ENCODE data around the gene NLK.
"Not testable (repeated sequence)": the region's sequence is repeated elsewhere in the genome, so short reads cannot be mapped to it uniquely, and the experiment has no call there.

Gene NLK

DNA sequence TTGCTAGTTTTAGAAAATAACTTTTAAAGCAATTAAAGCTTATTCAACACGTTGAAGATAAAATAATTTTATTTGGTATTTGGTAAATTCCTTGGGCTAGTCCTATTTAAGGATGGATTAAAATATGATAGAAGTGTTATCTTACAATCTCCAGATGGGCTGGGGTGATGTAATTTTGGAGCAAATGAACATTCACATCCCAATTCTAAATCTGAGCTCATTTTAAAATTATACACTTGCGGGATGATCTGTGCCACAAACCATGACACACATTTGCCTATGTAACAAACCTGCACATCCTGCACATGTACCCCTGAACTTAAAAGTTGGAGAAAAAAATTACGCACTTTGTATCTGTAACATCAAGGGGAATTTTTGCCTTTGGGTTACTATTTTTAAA is 31.5 kb downstream of the NLK start:
- DNase-seq: no peak

DNA sequence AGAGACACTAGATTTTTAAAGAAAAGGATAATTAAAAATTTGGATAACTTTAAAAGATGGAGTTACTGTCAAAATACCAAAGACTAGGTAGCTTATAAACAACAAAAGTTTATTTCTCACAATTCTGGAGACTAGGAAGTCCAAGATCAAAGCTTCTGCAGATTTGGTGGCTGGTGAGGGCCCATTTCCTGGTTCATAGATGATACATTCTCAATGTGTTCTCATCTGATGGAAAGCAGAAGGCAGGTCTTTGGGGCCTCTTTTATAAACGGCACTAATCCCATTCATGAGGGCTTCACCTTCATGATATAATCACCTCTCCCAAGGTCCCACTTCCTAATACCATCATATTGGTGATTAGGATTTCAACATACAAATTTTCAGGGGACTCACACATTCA is 33.7 kb downstream of the NLK start:
- DNase-seq: no peak

DNA sequence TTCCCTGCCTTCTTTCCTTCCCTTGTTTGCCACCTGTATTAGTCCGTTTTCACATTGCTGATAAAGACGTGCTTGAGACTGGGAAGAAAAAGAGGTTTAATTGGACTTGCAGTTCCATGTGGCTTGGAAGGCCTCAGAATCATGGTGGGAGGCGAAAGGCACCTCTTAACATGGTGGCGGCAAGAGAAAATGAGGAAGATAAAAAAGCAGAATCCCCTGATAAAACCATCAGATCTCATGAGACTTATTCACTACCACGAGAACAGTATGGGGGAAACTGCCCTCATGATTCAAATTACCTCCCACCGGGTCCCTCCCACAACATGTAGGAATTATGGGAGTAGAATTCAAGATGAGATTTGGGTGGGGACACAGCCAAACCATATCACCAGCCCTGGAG is 34.7 kb downstream of the NLK start:
- DNase-seq: not testable (repeated sequence)

DNA sequence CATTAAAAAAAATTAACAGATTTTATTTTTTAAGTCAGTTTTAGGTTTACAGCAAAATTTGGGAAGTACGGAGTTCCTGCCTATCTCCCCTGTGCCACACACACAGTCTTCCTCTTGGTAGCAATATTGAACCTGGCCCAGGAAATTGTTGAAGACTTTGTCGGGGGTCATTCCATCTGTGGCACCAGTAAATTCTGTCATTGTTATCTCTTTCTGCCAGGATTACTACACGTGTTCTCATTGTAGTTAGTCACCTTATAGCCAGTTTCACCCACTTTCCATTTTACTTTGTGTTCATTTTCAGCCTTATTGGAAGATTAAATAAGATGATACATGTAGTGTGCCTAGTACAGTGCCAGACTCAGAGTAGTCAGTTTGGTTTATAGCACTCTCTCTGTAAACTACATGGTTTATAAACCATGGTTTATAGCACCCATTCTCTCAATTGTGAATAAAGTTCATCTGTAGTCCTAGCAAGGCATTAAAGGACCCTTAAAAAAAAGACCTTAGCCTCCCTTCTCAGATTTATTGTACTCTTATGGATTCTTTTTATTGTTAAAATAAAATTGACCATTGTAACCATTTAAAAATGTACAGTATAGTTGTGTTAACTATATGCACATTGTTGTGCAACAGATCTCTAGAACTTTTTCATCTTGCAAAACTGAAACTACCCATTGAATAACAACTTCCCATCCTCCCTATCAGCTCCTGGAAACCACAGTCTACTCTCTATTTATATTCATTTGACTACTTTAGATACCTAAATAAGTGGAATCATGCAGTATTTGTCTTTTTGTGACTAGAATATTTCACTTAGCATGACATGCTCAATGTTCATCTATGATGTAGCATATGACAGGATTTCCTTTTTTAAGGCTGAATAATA is 36.1 kb downstream of the NLK start:
- DNase-seq: no peak

DNA sequence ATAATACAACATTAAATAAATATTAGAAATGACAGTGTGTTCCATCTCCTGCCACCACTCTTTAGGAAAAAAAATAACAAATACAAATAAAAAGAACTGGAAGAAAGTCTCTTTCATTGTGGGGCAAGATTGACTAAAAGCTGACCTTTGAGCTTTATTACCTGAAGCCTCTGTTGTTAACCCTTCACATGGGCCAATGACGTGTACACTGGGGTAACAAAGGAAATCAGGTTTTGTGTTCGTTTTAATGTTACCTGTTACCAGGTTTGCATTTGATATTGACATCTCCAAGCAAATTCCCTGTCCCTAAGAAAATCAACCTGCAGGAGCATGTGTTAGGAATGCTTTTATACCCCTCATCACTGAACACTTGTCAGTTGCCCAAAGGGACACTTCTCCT is 39.0 kb downstream of the NLK start:
- DNase-seq: no peak

DNA sequence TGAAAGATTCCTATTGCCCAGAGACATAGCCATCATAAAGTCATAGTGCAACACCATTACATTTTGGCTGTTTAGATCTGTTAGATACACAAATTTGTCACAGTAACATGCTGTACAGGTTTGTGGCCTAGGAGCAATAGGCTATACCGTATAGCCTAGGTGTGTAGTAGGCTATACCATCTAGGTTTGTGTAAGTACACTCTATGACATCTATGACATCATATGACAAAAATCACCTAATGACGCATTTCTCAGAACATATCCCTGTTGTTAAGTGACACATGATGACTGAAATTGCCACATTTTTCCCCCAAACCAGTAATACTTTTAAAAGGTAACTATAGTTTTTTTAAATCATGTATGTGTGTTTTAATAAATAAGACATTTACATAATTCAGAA is 43.3 kb downstream of the NLK start:
- DNase-seq: no peak

DNA sequence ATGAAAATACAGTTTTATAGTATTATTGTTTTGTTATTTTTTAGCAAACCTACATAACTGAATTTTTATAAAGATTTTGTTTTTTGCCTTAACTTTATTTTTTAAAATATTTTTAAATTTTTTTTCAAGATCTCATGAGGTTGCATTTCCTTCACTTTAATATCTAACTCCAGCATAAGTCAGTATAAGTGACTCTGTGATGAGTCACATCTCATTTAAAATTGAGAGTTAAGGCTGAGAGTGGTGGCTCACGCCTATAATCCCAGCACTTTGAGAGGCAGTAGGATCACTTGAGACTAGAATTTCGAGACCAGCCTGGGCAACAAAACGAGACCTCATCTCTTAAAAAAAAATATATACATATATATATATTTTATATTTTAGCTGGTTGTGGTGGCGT is 44.0 kb downstream of the NLK start:
- DNase-seq: peak; percentile 49

DNA sequence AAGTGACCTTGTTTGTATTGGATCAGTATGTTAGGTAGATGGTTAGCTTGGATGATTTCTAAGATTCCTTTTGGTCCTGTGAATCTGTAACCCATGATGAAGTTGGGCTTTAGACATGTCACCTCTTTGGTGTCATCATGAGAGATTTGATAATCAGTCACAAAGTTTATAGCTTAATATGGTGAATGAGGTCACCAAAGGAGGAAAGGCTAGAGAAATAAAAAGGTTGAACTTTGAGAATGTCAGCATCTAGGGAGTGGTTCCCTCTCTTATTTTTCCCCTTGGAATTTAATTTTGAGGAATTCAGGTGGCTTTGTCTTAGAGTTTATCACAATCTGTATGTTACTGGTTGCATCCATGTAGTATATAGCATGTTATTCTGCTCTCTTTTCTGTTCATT is 45.3 kb downstream of the NLK start:
- DNase-seq: no peak

DNA sequence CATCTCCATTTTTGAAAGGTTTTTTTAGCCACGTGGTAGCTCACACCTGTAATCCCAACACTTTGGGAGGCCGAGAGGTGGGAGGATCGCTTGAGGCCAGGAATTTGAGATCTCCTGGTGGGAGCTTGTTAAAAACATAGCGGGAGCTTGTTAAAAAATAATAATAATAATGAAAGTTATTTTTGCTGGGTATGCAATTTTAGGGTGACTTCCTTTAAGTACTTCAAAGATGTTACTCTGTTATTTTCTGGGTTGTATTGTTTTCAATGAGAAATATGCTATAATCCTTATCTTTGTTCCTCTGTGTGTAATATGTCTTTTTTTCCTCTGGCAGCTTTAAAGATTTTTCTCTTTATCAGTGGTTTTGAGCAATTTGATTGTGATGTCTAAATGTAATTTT is 48.1 kb downstream of the NLK start:
- no peak for DNase-seq

DNA sequence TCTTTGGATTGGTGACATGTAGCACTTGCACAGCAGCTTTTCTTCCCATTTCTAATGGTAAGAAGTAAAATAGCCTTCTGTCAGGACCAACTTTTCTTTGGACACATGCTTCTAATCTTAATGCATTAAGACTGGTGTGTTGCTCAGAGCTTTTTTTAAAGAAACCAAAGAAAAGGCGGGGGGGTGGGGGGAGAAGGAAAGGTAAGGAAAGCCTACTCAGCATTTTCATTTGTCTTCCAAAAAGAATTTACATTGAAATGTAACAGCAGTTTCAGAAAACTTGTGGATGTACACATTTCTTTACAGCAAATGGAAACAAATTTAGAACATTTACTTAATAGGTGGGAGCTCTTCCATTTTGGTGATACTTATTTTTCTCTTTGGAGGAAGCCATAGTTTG is 49.6 kb downstream of the NLK start:
- no peak for DNase-seq

DNA sequence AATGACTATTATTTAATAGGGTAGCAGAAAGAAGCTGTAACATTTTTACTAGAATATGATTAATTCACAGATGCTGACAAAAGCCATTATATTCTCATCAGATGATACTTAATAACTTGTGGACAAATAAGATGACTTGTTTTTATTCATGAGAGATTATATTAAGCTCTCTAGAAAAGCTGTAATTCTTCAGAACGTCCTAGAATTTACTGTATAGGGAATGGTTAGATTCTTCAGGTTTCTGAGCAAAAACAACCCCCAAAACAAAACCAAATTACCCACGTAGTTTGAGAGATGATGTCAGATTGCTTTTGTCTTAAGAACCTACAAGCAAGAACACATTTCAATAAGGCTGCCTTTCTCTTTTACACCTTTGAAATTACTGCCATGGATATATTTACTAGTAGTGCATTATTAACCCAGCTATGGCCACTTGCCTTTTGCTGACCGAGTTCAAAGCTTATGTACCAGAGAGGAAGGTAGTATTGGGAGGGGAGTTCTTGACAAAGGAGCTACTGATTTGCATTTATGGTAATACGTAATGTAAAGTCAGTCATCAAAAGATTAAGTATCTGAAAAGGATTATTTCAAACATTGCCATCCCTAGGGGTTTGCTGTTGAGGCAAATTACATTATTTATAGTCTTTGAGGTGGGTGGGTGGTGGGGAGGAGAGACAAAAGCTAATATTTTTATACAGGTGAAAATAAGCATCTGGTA is 51.7 kb downstream of the NLK start:
- no peak for DNase-seq

DNA sequence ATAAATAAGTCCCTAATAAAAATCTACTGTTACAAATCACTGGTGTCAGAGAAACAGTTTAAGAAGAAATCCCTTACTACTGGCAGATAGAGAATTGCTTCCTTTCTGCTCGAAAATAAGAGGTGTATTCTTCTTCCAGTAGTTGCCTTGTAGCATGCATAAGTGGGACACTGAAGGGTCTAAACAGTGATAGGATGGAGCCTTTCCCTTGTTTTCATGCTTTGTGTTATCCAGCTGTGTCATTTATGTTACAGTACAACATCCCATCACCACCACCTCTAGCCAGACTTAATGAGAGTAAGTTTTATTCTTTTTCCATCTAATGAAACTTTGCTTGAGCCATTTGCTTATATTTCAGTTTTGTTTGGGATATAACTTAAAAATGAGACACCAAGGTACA is 54.3 kb downstream of the NLK start:
- DNase-seq: no peak

DNA sequence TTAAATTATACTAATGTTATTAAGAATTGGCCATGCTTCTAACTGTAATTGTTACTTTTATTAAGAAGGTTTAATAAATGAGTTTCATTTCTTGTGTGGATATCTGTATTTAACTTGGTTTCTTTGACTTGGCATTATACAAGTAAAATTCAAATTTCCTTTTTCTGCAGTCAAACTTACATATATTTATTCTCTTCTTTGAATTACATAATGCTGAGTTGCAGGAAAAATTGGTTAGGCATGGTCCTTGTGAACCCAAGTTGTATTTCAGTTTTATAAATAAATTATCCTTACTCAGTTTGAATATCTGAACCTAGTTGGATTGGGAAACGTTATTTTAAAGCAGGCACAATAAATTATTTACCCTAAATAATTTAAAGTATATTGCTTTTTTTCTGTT is 54.8 kb downstream of the NLK start:
- no peak for DNase-seq

DNA sequence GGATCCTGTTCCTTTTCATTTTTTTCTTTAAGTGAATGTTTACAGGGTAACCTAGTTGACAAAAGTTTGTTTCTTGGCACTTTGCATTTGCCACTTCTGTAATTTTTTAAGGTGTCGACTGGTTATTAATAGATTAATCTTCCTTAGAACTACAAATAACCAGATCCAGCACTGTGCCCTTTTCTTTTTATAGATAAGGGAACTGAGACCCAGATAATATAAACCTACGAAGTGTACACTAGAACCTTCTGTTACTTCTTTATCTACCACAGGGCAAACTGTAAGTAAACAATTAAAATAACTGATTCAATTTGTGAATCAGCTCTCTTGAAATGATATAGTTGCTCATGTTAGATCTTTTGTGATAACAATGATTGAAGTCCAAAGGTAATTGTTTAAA is 55.4 kb downstream of the NLK start:
- no peak for DNase-seq

DNA sequence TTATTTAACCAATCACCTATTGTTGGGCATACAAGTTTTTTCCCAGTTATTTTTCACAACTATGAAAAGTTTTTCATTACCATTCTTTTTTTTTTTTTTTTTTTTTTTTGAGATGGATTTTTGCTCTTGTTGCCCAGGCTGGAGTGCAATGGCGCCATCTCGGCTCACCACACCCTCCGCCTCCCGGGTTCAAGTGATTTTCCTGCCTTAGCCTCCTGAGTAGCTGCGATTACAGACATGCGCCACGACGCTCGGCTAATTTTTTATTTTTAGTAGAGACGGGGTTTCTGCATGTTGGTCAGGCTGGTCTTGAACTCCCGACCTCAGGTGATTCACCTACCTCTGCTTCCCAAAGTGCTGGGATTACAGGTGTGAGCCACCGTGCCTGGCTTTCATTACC is 56.1 kb downstream of the NLK start:
- not testable (repeated sequence) for DNase-seq

DNA sequence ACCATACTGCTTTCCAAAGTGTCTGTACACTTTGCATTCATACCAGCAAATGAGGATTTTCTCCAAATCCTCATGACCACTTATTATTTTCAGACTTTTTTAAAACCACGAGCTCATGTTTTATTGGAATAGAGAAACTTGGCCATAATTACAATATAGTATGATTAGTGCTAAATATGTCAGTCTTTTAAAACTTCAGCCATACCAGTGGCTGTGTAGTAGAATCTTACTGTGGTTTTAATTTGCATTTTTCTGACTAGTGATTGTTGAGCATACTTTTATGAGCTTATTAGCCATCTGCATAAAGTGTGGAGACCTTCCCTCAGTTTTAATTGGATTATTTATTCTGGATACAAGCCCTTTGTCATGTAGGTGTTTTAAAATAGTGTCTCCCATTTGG is 57.8 kb downstream of the NLK start:
- DNase-seq: no peak

DNA sequence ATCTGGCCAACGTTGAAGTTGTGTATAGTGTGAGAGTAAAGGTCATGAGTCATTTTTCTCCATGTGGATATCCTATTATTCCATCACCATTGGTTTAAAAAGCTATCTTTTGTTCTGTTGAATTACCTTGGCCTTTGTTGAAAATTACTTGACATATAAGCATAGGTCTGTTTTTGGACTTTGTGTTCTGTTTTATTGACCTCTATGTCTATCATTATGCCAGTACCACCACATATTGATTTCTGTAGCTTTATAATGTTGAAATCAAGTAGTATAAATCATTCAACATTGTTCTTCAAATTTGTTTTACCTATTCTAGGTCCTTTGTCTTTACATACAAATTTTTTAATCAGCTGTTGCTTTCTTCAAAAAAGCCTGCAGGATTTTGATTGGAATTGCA is 58.5 kb downstream of the NLK start:
- DNase-seq: no peak

DNA sequence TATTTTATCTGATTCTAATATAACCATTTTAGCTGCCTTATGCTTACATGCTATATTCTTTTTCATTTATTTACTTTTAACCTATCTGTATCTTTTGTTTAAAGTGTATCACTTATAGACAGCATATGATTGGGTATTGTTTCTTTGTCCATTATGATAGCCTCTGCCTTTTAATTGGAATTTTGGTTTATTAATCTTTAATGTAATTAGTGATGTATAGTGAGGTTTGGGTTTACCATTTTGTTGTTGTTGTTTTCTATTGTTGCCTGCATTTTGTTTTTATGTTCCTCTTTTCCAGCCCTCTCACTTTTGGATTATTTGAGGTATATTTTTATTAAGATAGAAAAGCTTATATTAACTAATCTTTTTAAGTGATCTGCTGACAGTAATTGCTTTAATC is 59.4 kb downstream of the NLK start:
- DNase-seq: no peak

DNA sequence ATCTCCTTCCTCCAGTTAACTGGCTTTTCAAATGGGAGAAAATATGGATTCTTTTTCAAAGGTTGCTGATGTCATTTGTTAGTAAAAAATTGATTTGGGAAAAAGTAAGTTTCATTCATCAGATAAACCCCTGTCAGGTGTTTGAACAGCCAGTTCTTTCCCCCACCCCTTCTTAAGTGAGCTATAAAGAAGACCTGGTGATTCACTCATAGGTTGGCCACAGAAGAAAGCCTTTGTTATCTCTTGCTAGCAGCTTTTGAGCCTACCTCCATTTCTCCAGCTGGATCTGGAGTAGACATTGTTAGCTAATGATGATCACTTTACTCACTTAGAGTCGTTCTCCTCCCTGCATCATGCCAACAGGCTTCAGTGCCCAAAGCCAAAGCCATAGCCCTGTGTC is 63.0 kb downstream of the NLK start:
- DNase-seq: no peak

DNA sequence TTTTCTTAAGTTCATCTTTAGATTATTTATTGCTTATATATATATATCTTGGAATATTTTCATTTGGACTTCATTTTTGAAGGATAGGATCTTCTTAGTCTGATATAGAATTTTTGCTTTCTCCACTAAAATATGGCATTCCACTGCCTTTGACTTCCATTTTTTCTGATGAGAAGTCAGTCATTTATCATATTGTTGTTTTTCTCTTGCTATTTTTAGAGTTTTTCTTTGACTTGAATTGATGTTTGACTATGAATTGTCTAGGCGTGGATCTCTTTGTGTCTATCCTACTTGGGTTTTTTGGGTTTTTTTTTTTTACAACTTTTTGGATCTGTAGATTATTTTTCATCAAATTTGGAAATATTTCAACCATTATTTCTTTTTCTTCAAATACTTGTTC is 67.7 kb downstream of the NLK start:
- DNase-seq: no peak

DNA sequence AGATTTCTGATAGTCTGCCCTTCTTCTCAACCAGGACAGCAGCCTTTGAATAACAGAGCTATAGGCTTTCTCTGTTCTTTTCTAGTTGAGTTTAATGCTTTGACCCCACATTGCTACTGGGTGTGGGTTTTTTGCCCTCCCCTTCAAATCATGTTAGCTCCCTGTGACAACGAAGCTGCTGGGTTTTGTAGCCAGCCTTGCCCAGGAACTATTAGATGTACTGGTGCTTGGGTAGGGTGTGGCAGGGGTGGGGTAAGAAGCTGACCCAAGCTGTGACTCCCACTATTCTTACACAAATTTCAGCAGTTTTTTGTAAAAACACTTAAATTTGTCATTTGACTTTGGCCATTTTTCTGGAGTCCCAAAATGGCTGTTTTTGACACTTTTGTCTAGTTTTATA is 69.7 kb downstream of the NLK start:
- DNase-seq: no peak

DNA sequence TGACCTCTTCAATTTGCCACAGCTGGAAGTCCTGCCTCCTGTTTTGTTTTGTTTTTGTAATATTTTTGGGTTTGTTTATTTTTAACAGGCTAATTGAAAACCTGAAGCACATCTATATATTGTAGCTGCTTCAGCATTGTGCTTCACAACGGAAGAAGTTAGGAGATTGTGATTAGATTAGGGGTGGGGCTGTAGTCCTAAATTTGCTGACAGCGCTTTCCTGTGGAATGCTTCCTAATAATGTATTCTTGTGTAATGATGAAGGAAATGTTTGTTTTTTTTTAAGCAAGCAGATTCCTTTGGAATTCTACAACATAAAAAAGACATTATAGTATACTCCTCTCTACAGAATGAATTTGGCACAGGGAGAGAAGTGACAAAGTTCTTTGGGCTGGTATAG is 70.1 kb downstream of the NLK start:
- peak; percentile 49 for DNase-seq

DNA sequence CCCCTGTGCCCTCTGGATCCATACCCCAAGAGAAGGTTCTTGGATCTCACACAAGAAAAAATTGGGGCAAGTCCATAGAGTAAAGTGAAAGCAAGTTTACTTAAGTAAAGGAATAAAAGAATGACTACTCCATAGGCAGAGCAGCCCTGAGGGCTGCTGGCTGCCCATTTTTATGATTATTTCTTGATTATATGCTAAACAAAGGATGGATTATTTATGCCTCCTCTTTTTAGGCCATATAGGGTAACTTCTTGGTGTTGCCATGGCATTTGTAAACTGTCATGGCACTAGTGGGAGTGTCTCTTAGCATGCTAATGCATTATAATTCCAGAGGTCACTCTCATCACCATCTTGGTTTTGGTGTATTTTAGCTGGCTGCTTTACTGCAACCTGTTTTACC is 70.8 kb downstream of the NLK start:
- DNase-seq: no peak

DNA sequence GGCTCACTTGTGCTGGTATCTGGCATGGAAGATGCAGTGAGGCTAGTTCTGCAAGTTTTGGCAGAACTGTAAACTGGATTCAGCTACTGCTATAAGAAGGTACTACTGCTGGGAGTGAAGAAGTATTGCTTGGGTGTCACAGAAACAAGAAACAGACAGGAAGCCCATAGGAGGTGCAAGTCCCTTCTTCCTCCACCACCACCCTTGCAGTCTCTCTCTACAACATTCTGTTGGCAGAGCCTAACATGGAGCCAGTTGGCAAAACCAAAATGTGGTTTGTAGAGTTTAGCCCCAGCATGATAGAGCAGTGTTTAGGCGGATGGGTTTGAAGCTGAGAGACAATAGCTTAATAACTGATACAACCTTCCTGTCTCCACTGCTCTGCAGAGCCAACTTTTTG is 72.6 kb downstream of the NLK start:
- no peak for DNase-seq
